K562 (cell line): Measurements from ENCODE around the gene AVPI1. TPM values are rescaled to one million over a fixed set of nuclear protein-coding genes. Genes with fewer than 3 reads are reported as not detected.

ENCODE experiments used
- ARID1B ChIP-seq: fragments of 450-650 bp; IDR thresholded peaks from 2 replicates; pipeline ENCODE4 v1.6.1; 2016; ENCODE audit warnings: antibody characterized with exemption, mild to moderate bottlenecking, inconsistent platforms
- BACH1 ChIP-seq: fragments of 200-800 bp; sonication (Bioruptor generic); IDR thresholded peaks from 2 replicates; pipeline ENCODE4 v1.6.1; 2016; ENCODE audit warnings: missing genetic modification characterization, missing compliant biosample characterization
- BMI1 ChIP-seq: fragments of 150-350 bp; IDR thresholded peaks from 2 replicates; pipeline ENCODE4 v1.6.1; 2014; ENCODE audit warnings: low read length
- CBX5 ChIP-seq: IDR thresholded peaks from 2 replicates; pipeline ENCODE4 v1.6.1; 2014; ENCODE audit warnings: low read depth, borderline replicate concordance
- CC2D1A ChIP-seq: fragments of 450-650 bp; IDR thresholded peaks from 2 replicates; pipeline ENCODE4 v1.6.1; 2017; ENCODE audit warnings: mild to moderate bottlenecking
- CHAMP1 ChIP-seq: fragments of 450-650 bp; IDR thresholded peaks from 2 replicates; pipeline ENCODE4 v1.6.1; 2016; ENCODE audit warnings: mild to moderate bottlenecking
- GTF2A2 ChIP-seq: IDR thresholded peaks from 2 replicates; pipeline ENCODE4 v1.6.1; 2016; ENCODE audit warnings: mild to moderate bottlenecking, missing genetic modification characterization, missing compliant biosample characterization
- POLR2A ChIP-seq: fragments of 450-650 bp; conservative IDR thresholded peaks from 2 replicates; pipeline ENCODE4 v1.6.1; 2016
- POLR2AphosphoS2 ChIP-seq: IDR thresholded peaks from 2 replicates; pipeline ENCODE4 v1.6.1; 2012; ENCODE audit warnings: low read length, improper control_type of control experiment
- POLR2H ChIP-seq: IDR thresholded peaks from 2 replicates; pipeline ENCODE4 v1.6.1; 2016; ENCODE audit warnings: missing genetic modification characterization, low read depth, mild to moderate bottlenecking, control low read depth, missing compliant biosample characterization, moderate library complexity
- SP1 ChIP-seq: sonication (generic); formaldehyde crosslinking; IDR thresholded peaks from 2 replicates; pipeline ENCODE4 v1.8.1; 2022; ENCODE audit warnings: mild to moderate bottlenecking, missing genetic modification reagents
- SRSF3 ChIP-seq: fragments of 200-400 bp; formaldehyde crosslinking; IDR thresholded peaks from 2 replicates; pipeline ENCODE4 v1.6.1; 2016; ENCODE audit warnings: mild to moderate bottlenecking, low read length, moderate library complexity; ENCODE audit not compliant: insufficient read depth
- ZKSCAN8 ChIP-seq: fragments of 200-800 bp; sonication (Bioruptor generic); IDR thresholded peaks from 2 replicates; pipeline ENCODE4 v1.6.1; 2016; ENCODE audit warnings: missing genetic modification characterization, missing compliant biosample characterization
- polyA plus RNA-seq, 8 experiments: library from polyadenylated mRNA; depleted of rRNA in 4 of 8; stranded (reverse) in 5 of 8; unstranded in 3 of 8; fragments of >200 nt; fragmentation: Nextera tagmentation in 2 of 8; fragmentation: Illumina TruSeq in 1 of 8; extraction: Ambion mirVana in 2 of 8; extraction: Trizol in 1 of 8; gene quantifications; 2 replicates each; pipeline versions ENCODE4 v1.2.1 to v1.2.3, GENCODE V29; 2011 to 2014; ENCODE audit warnings: inconsistent platforms in 1 of 8, missing spikeins in 1 of 8
- total RNA-seq, 7 experiments: library from RNA; depleted of rRNA in 6 of 7; stranded (reverse); fragments of >200 nt in 6 of 7; fragmentation: Illumina TruSeq in 2 of 7; extraction: Trizol in 2 of 7; gene quantifications; 2 replicates each; pipeline versions ENCODE4 v1.2.1 to v1.2.3, GENCODE V29; 2011 to 2021; ENCODE audit warnings: low replicate concordance in 1 of 7
- TF ChIP-seq, protein P1 (sequence below), 2 experiments: IDR thresholded peaks in 1 of 2; conservative IDR thresholded peaks in 1 of 2; 2 replicates each; pipeline ENCODE4 v1.6.1; 2016; ENCODE audit warnings: low read depth in 2 of 2, mild to moderate bottlenecking in 1 of 2, missing compliant biosample characterization in 1 of 2, missing genetic modification characterization in 1 of 2, moderate library complexity in 1 of 2
- TF ChIP-seq, protein P2 (sequence below): fragments of 450-650 bp; IDR thresholded peaks from 2 replicates; pipeline ENCODE4 v1.7.1; 2018; ENCODE audit warnings: mild to moderate bottlenecking, low read depth; ENCODE audit not compliant: partially characterized antibody
- TF ChIP-seq, protein P3 (sequence below): fragments of 200-800 bp; sonication (Bioruptor generic); IDR thresholded peaks from 2 replicates; pipeline ENCODE4 v1.6.1; 2017; ENCODE audit warnings: missing genetic modification characterization, missing compliant biosample characterization
- TF ChIP-seq, protein P4 (sequence below): fragments of 450-650 bp; formaldehyde crosslinking; IDR thresholded peaks from 2 replicates; pipeline ENCODE4 v1.4.0; 2022; ENCODE audit warnings: missing genetic modification characterization

AVPI1 gene
- total and polyA plus RNA-seq, 9 of the 15 experiments (the other 6 are each of a cell fraction or from before 2014, with no cell fraction given): 0.90 to 10.4 (median 7.4) TPM

GRCh38 chr10:97676770-97677581 is 10.1 kb downstream of the AVPI1 start (continued):
- TF ChIP-seq, protein P1, sequence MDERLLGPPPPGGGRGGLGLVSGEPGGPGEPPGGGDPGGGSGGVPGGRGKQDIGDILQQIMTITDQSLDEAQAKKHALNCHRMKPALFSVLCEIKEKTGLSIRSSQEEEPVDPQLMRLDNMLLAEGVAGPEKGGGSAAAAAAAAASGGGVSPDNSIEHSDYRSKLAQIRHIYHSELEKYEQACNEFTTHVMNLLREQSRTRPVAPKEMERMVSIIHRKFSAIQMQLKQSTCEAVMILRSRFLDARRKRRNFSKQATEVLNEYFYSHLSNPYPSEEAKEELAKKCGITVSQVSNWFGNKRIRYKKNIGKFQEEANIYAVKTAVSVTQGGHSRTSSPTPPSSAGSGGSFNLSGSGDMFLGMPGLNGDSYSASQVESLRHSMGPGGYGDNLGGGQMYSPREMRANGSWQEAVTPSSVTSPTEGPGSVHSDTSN (CRISPR knock-in tag; IDR thresholded peaks at IDR 0.05; ENCODE audit: low read depth): no peak
- TF ChIP-seq, protein P1 (tag; conservative IDR thresholded peaks at IDR 0.05; ENCODE audit: low read depth): no peak
- TF ChIP-seq POLR2A (peak; percentile 56), SP1 (CRISPR knock-in tag) (no peak), SRSF3 (no peak), CHAMP1 (no peak), CC2D1A (peak; percentile 50; the same call in 1 of the 2 replicates), ARID1B (no peak), BMI1 (no peak), ZKSCAN8 (CRISPR knock-in tag) (no peak), GTF2A2 (no peak), POLR2H (tag) (no peak), POLR2AphosphoS2 (0 out of 2 replicates have a peak, but pooled peaks have one; percentile 80), BACH1 (tag) (no peak), CBX5 (no peak)
- TF ChIP-seq, protein P2, sequence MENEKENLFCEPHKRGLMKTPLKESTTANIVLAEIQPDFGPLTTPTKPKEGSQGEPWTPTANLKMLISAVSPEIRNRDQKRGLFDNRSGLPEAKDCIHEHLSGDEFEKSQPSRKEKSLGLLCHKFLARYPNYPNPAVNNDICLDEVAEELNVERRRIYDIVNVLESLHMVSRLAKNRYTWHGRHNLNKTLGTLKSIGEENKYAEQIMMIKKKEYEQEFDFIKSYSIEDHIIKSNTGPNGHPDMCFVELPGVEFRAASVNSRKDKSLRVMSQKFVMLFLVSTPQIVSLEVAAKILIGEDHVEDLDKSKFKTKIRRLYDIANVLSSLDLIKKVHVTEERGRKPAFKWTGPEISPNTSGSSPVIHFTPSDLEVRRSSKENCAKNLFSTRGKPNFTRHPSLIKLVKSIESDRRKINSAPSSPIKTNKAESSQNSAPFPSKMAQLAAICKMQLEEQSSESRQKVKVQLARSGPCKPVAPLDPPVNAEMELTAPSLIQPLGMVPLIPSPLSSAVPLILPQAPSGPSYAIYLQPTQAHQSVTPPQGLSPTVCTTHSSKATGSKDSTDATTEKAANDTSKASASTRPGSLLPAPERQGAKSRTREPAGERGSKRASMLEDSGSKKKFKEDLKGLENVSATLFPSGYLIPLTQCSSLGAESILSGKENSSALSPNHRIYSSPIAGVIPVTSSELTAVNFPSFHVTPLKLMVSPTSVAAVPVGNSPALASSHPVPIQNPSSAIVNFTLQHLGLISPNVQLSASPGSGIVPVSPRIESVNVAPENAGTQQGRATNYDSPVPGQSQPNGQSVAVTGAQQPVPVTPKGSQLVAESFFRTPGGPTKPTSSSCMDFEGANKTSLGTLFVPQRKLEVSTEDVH: peak; percentile 22
- TF ChIP-seq, protein P3, sequence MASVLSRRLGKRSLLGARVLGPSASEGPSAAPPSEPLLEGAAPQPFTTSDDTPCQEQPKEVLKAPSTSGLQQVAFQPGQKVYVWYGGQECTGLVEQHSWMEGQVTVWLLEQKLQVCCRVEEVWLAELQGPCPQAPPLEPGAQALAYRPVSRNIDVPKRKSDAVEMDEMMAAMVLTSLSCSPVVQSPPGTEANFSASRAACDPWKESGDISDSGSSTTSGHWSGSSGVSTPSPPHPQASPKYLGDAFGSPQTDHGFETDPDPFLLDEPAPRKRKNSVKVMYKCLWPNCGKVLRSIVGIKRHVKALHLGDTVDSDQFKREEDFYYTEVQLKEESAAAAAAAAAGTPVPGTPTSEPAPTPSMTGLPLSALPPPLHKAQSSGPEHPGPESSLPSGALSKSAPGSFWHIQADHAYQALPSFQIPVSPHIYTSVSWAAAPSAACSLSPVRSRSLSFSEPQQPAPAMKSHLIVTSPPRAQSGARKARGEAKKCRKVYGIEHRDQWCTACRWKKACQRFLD (CRISPR knock-in tag): no peak
- TF ChIP-seq, protein P4, sequence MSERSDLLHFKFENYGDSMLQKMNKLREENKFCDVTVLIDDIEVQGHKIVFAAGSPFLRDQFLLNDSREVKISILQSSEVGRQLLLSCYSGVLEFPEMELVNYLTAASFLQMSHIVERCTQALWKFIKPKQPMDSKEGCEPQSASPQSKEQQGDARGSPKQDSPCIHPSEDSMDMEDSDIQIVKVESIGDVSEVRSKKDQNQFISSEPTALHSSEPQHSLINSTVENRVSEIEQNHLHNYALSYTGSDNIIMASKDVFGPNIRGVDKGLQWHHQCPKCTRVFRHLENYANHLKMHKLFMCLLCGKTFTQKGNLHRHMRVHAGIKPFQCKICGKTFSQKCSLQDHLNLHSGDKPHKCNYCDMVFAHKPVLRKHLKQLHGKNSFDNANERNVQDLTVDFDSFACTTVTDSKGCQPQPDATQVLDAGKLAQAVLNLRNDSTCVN: no peak
